K562 (cell line): Measurements from ENCODE around the gene HARS2. TPM values are rescaled to one million over a fixed set of nuclear protein-coding genes. Genes with fewer than 3 reads are reported as not detected.

Experiments used
- CBFA2T3 ChIP-seq: fragments of 450-650 bp; IDR thresholded peaks from 2 replicates; pipeline ENCODE4 v1.6.1; 2017
- E2F3 ChIP-seq: fragments of 250-450 bp; sonication (Bioruptor Pico); IDR thresholded peaks from 2 replicates; pipeline ENCODE4 v1.4.0; 2020; ENCODE audit warnings: mild to moderate bottlenecking
- FOXJ2 ChIP-seq: fragments of 200-800 bp; sonication (Bioruptor generic); IDR thresholded peaks from 2 replicates; pipeline ENCODE4 v1.6.1; 2016; ENCODE audit warnings: missing genetic modification characterization, missing compliant biosample characterization
- FOXK2 ChIP-seq, 2 experiments: fragments of 450-650 bp; IDR thresholded peaks in 1 of 2; conservative IDR thresholded peaks in 1 of 2; 2 replicates each; pipeline ENCODE4 v1.6.1; 2016; ENCODE audit warnings: low read depth in 2 of 2, mild to moderate bottlenecking in 1 of 2
- LCOR ChIP-seq: sonication (generic); formaldehyde crosslinking; IDR thresholded peaks from 2 replicates; pipeline ENCODE4 v1.8.0; 2022; ENCODE audit warnings: mild to moderate bottlenecking, missing genetic modification reagents
- MCM2 ChIP-seq: fragments of 450-650 bp; IDR thresholded peaks from 2 replicates; pipeline ENCODE4 v1.6.1; 2017; ENCODE audit warnings: low read depth, mild to moderate bottlenecking
- MECOM ChIP-seq: fragments of 250-450 bp; sonication (Bioruptor Pico); IDR thresholded peaks from 2 replicates; pipeline ENCODE4 v1.8.0; 2022; ENCODE audit warnings: inconsistent platforms
- MTA1 ChIP-seq: fragments of 450-650 bp; IDR thresholded peaks from 2 replicates; pipeline ENCODE4 v1.6.1; 2017; ENCODE audit warnings: borderline replicate concordance
- MXI1 ChIP-seq: IDR thresholded peaks from 2 replicates; pipeline ENCODE4 v1.6.1; 2011; ENCODE audit warnings: low read depth, mild to moderate bottlenecking, improper control_type of control experiment, low read length
- NR1H2 ChIP-seq: sonication (generic); formaldehyde crosslinking; IDR thresholded peaks from 2 replicates; pipeline ENCODE4 v1.4.0; 2020; ENCODE audit warnings: mild to moderate bottlenecking, missing genetic modification reagents
- NUFIP1 ChIP-seq: fragments of 450-650 bp; IDR thresholded peaks from 2 replicates; pipeline ENCODE4 v1.6.1; 2018; ENCODE audit not compliant: partially characterized antibody
- POLR2B ChIP-seq: fragments of 450-650 bp; IDR thresholded peaks from 2 replicates; pipeline ENCODE4 v1.6.1; 2018; ENCODE audit warnings: low read depth; ENCODE audit not compliant: partially characterized antibody
- RBM14 ChIP-seq: fragments of 200-400 bp; formaldehyde crosslinking; IDR thresholded peaks from 2 replicates; pipeline ENCODE4 v1.6.1; 2018; ENCODE audit warnings: low read depth, mild to moderate bottlenecking, low read length, moderate library complexity, borderline replicate concordance; ENCODE audit not compliant: insufficient read depth
- YBX1 ChIP-seq: fragments of 450-650 bp; IDR thresholded peaks from 2 replicates; pipeline ENCODE4 v1.7.1; 2016; ENCODE audit warnings: mild to moderate bottlenecking
- ZNF445 ChIP-seq: fragments of 250-450 bp; sonication (Bioruptor Pico); IDR thresholded peaks from 2 replicates; pipeline ENCODE4 v1.4.0; 2020; ENCODE audit warnings: low read depth, mild to moderate bottlenecking, moderate library complexity
- ZNF57 ChIP-seq: fragments of 450-650 bp; formaldehyde crosslinking; IDR thresholded peaks from 2 replicates; pipeline ENCODE4 v1.4.0; 2020; ENCODE audit warnings: mild to moderate bottlenecking, moderate library complexity
- ZNF586 ChIP-seq: fragments of 450-650 bp; formaldehyde crosslinking; conservative IDR thresholded peaks from 2 replicates; pipeline ENCODE4 v1.4.0; 2020; ENCODE audit warnings: mild to moderate bottlenecking, moderate library complexity
- polyA plus RNA-seq, 8 experiments: library from polyadenylated mRNA; depleted of rRNA in 4 of 8; stranded (reverse) in 5 of 8; unstranded in 3 of 8; fragments of >200 nt; fragmentation: Nextera tagmentation in 2 of 8; fragmentation: Illumina TruSeq in 1 of 8; extraction: Ambion mirVana in 2 of 8; extraction: Trizol in 1 of 8; gene quantifications; 2 replicates each; pipeline versions ENCODE4 v1.2.1 to v1.2.3, GENCODE V29; 2011 to 2014; ENCODE audit warnings: inconsistent platforms in 1 of 8, missing spikeins in 1 of 8
- total RNA-seq, 7 experiments: library from RNA; depleted of rRNA in 6 of 7; stranded (reverse); fragments of >200 nt in 6 of 7; fragmentation: Illumina TruSeq in 2 of 7; extraction: Trizol in 2 of 7; gene quantifications; 2 replicates each; pipeline versions ENCODE4 v1.2.1 to v1.2.3, GENCODE V29; 2011 to 2021; ENCODE audit warnings: low replicate concordance in 1 of 7
- TF ChIP-seq, protein P1 (sequence below), 2 experiments: fragments of 250-450 bp in 1 of 2; fragments of 450-650 bp in 1 of 2; sonication (Bioruptor Pico) in 1 of 2; IDR thresholded peaks; 2 replicates each; pipeline versions ENCODE4 v1.6.1 to v1.8.0; 2016 to 2021; ENCODE audit warnings: mild to moderate bottlenecking in 2 of 2, moderate library complexity in 2 of 2, missing compliant biosample characterization in 1 of 2, missing genetic modification characterization in 1 of 2
- TF ChIP-seq, protein P2 (sequence below), 3 experiments: fragments of 200-800 bp in 1 of 3; fragments of 250-450 bp in 1 of 3; fragments of 450-650 bp in 1 of 3; sonication (Bioruptor Pico) in 1 of 3; sonication (Bioruptor generic) in 1 of 3; formaldehyde crosslinking in 1 of 3; IDR thresholded peaks; 2 replicates each; pipeline versions ENCODE4 v1.6.1 to v1.8.0; 2016 to 2022; ENCODE audit warnings: mild to moderate bottlenecking in 2 of 3, missing genetic modification characterization in 2 of 3, missing compliant biosample characterization in 1 of 3, moderate library complexity in 1 of 3
- TF ChIP-seq, protein P3 (sequence below): fragments of 250-450 bp; sonication (Bioruptor Pico); IDR thresholded peaks from 2 replicates; pipeline ENCODE4 v1.8.0; 2022; ENCODE audit warnings: inconsistent platforms
- TF ChIP-seq, protein P4 (sequence below): fragments of 250-450 bp; sonication (Bioruptor Pico); IDR thresholded peaks from 2 replicates; pipeline ENCODE4 v1.4.0; 2020; ENCODE audit warnings: borderline replicate concordance

The HARS2 gene
- total and polyA plus RNA-seq, 9 of the 15 experiments (the other 6 are each of a cell fraction or from before 2014, with no cell fraction given), result 8.5 to 41.6 (median 27.1) TPM

DNA sequence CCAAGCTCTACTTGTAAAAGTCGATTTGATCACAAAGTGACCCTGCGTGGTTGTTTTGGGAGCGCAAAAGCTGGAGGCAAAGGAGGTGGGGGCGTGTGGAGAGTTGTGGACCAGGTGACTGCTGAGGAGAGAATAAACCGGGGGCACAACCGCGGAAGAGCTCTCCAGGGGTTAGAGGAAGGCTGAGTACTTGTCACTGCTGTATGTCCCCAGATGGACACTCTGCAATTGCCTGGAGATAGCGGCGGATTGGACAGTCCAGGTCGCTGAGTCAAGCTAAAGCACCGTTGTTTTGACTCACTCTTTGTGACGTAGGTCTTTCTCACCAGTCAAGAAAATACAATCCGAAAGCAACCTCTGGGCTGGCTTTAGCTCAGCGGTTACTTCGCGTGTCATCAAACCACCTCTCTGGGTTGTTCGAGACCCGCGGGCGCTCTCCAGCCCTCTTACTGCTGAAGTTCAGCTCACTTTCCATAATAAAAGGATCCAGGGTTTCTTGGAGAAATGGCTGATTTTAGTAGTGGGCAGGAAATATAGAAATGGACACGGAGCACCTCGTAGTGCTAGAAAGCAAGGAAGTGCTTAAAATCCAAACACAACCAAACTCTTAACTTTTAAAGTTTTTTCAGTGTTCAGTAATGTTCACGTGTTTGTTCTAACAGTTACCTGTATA, 34.7 kb downstream of the HARS2 start (continued):
- TF ChIP-seq, protein P1, sequence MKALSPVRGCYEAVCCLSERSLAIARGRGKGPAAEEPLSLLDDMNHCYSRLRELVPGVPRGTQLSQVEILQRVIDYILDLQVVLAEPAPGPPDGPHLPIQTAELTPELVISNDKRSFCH (CRISPR knock-in tag; IDR thresholded peaks at IDR 0.05), result no peak
- TF ChIP-seq, protein P1 (tag; IDR thresholded peaks at IDR 0.05), result peak; percentile 34; the same call in 1 of the 2 replicates
- no peak for TF ChIP-seq ZNF57 (CRISPR knock-in tag)
- TF ChIP-seq MCM2, result no peak
- 0 out of 2 replicates have a peak, but pooled peaks have one; percentile 23 for TF ChIP-seq CBFA2T3
- TF ChIP-seq NUFIP1, result peak; percentile 75
- no peak for TF ChIP-seq ZNF445 (CRISPR knock-in tag)
- TF ChIP-seq, protein P2, sequence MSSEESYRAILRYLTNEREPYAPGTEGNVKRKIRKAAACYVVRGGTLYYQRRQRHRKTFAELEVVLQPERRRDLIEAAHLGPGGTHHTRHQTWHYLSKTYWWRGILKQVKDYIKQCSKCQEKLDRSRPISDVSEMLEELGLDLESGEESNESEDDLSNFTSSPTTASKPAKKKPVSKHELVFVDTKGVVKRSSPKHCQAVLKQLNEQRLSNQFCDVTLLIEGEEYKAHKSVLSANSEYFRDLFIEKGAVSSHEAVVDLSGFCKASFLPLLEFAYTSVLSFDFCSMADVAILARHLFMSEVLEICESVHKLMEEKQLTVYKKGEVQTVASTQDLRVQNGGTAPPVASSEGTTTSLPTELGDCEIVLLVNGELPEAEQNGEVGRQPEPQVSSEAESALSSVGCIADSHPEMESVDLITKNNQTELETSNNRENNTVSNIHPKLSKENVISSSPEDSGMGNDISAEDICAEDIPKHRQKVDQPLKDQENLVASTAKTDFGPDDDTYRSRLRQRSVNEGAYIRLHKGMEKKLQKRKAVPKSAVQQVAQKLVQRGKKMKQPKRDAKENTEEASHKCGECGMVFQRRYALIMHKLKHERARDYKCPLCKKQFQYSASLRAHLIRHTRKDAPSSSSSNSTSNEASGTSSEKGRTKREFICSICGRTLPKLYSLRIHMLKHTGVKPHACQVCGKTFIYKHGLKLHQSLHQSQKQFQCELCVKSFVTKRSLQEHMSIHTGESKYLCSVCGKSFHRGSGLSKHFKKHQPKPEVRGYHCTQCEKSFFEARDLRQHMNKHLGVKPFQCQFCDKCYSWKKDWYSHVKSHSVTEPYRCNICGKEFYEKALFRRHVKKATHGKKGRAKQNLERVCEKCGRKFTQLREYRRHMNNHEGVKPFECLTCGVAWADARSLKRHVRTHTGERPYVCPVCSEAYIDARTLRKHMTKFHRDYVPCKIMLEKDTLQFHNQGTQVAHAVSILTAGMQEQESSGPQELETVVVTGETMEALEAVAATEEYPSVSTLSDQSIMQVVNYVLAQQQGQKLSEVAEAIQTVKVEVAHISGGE (CRISPR knock-in tag; IDR thresholded peaks at IDR 0.05), result peak in 1 of 3 experiments; percentile 52; a peak in 2 of 6 replicates
- TF ChIP-seq RBM14, result no peak
- peak; percentile 69 to 95; a peak in 3 of 4 replicates for TF ChIP-seq FOXK2 (conservative IDR thresholded peaks at IDR 0.05 in 1 of 2, IDR thresholded peaks at IDR 0.05 in 1 of 2; ENCODE audit: low read depth in 2 of 2)
- TF ChIP-seq MXI1, result 0 out of 2 replicates have a peak, but pooled peaks have one; percentile 5
- TF ChIP-seq, protein P3, sequence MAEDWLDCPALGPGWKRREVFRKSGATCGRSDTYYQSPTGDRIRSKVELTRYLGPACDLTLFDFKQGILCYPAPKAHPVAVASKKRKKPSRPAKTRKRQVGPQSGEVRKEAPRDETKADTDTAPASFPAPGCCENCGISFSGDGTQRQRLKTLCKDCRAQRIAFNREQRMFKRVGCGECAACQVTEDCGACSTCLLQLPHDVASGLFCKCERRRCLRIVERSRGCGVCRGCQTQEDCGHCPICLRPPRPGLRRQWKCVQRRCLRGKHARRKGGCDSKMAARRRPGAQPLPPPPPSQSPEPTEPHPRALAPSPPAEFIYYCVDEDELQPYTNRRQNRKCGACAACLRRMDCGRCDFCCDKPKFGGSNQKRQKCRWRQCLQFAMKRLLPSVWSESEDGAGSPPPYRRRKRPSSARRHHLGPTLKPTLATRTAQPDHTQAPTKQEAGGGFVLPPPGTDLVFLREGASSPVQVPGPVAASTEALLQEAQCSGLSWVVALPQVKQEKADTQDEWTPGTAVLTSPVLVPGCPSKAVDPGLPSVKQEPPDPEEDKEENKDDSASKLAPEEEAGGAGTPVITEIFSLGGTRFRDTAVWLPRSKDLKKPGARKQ (CRISPR knock-in tag), result no peak
- peak; percentile 76 for TF ChIP-seq POLR2B
- TF ChIP-seq, protein P4, sequence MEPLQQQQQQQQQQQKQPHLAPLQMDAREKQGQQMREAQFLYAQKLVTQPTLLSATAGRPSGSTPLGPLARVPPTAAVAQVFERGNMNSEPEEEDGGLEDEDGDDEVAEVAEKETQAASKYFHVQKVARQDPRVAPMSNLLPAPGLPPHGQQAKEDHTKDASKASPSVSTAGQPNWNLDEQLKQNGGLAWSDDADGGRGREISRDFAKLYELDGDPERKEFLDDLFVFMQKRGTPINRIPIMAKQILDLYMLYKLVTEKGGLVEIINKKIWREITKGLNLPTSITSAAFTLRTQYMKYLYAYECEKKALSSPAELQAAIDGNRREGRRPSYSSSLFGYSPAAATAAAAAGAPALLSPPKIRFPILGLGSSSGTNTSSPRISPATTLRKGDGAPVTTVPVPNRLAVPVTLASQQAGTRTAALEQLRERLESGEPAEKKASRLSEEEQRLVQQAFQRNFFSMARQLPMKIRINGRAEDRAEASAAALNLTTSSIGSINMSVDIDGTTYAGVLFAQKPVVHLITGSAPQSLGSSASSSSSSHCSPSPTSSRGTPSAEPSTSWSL (CRISPR knock-in tag), result no peak
- TF ChIP-seq MTA1, result peak; percentile 50; the same call in 1 of the 2 replicates
- no peak for TF ChIP-seq YBX1
- no peak; the same call in 1 of the 2 replicates for TF ChIP-seq FOXJ2 (tag)
- TF ChIP-seq E2F3, result no peak
- peak; percentile 63; the same call in 1 of the 2 replicates for TF ChIP-seq MECOM
- peak; percentile 70; the same call in 1 of the 2 replicates for TF ChIP-seq LCOR
- no peak for TF ChIP-seq NR1H2 (CRISPR knock-in tag)
- TF ChIP-seq ZNF586 (CRISPR knock-in tag), result no peak
